HG02943 (cell line): ENCODE results near the gene CYP20A1.
A peak's percentile ranks its signal among the peaks of the same experiment; 100 is the strongest.
"Not testable (repeated sequence)": the region's sequence is repeated elsewhere in the genome, so short reads cannot be mapped to it uniquely, and the experiment has no call there.

Experiments used
- ATAC-seq: cut with Tn5 transposase; IDR thresholded peaks from one replicate; pipeline ENCODE4 v1.9.1; 2021; ENCODE audit warnings: mild to moderate bottlenecking, low read depth, moderate library complexity; ENCODE audit not compliant: unreplicated experiment

Gene CYP20A1

GRCh38 chr2:203238704-203239526 lies at the start of gene CYP20A1:
Gene CYP20A1, plus strand, starts transcription at chr2:203239018. Its CDS starts 45 bp downstream, at chr2:203239063.
- peak; percentile 85 for ATAC-seq

GRCh38 chr2:203190547-203190946 lies 48.3 kb upstream of the CYP20A1 start:
- ATAC-seq: not testable (repeated sequence)

GRCh38 chr2:203191026-203191425 lies 47.8 kb upstream of the CYP20A1 start:
- not testable (repeated sequence) for ATAC-seq

- no peak for ATAC-seq
Observed at GRCh38 chr2:203191961-203192360, 46.9 kb upstream of the CYP20A1 start.

- no peak for ATAC-seq
Observed at GRCh38 chr2:203195331-203196036, 43.3 kb upstream of the CYP20A1 start.

DNA sequence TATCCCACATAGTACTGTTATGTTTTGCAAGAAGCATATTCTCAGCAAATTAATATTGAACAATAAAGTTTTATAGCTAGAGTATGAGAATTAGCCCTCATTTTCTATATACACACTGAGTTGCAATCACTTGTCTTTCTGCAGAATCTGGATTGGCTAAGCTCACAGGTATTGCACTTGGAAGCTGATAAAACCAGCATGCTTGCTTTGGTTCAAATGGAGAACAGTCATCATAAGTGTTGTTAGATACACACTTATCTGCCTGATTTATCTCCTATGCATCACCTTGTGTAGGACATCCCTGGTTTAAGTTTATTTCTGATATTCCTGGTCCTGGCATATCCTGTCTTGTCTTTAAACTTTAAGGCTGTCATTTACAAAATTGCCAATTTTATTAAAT lies 38.0 kb upstream of the CYP20A1 start:
- ATAC-seq: no peak

DNA sequence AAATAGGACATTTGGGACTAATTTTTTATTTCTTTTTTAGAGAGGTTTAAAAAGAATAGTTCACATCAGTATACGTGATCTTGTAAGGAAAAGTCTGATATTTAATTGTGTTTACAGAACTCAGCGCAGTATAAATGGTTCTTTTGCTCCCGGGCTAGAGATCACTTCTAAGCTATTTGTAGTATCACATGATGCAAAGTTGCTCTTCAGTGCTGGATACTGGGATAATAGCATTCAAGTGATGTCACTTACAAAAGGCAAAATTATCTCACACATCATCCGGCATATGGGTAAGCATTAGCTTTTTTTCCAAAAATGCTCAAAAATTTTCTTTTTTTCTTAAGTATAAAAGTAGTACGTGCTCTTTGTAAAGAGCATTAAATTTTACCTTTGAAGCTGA lies 37.4 kb upstream of the CYP20A1 start:
- ATAC-seq: no peak

GRCh38 chr2:203209538-203209937 lies 29.3 kb upstream of the CYP20A1 start:
- ATAC-seq: no peak

- ATAC-seq: no peak
Observed at GRCh38 chr2:203225423-203226039, 13.3 kb upstream of the CYP20A1 start.

DNA sequence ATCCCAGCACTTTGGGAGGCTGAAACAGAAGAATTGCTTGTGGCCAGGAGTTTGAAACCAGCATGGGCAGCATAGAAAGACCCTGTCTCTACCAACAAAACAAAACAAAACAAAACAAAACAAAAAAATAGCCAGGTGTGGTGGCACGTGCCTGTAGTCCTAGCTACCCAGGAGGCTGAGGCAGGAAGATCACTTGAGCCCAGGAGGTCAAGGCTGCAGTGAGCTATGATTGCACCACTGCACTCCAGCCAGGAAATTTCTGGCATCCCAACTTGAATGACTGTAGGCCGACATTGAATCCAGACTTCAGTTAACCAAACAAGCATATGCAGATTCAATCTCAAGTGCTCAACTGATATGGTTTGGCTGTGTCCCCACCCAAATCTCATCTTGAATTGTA lies 9.1 kb upstream of the CYP20A1 start:
- not testable (repeated sequence) for ATAC-seq

GRCh38 chr2:203237346-203238238 lies 1.2 kb upstream of the CYP20A1 start:
- ATAC-seq: no peak

- no peak for ATAC-seq
Observed at GRCh38 chr2:203238292-203238703, 520 bp upstream of the CYP20A1 start.

DNA sequence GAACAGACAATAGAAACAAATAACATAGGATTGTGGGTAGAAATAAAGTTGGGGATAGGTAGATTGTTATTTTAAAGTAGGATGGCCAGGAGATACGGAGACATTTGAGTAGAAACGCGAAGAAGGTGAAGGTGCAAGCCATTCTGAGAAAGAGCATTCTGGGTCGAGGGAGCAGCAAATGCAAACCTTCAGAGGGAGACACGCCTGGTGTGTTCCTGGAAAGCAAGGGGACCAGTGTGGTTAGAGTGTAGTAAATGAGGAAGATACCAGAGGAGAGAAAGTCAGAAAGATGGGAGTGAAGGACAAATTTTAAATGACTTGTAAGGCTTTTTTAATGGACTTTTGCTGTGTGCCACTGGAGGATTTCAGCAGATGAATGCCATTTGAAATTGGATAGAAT lies 1.7 kb downstream of the CYP20A1 start:
- ATAC-seq: no peak

DNA sequence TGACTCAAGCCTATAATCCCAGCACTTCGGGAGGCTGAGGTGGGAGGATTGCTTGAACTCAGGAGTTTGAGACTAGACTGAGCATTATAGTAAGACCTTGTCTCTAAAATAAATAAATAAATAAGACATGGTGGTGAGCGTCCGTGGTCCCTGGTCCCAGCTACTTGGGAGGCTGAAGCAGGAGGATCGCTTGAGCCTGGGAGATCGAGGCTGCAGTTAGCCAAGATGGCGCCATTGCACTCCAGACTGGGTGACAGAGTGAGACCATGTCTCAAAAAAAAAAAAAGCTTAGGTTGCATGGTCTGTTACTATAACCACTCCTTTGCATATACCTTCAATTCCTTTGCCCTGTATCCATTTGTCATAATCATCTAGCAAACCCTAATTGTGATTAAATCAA lies 3.7 kb downstream of the CYP20A1 start:
- no peak for ATAC-seq

GRCh38 chr2:203246646-203247045 lies 7.8 kb downstream of the CYP20A1 start:
- no peak for ATAC-seq

- no peak for ATAC-seq
Observed at GRCh38 chr2:203252818-203253217, 14.0 kb downstream of the CYP20A1 start.

DNA sequence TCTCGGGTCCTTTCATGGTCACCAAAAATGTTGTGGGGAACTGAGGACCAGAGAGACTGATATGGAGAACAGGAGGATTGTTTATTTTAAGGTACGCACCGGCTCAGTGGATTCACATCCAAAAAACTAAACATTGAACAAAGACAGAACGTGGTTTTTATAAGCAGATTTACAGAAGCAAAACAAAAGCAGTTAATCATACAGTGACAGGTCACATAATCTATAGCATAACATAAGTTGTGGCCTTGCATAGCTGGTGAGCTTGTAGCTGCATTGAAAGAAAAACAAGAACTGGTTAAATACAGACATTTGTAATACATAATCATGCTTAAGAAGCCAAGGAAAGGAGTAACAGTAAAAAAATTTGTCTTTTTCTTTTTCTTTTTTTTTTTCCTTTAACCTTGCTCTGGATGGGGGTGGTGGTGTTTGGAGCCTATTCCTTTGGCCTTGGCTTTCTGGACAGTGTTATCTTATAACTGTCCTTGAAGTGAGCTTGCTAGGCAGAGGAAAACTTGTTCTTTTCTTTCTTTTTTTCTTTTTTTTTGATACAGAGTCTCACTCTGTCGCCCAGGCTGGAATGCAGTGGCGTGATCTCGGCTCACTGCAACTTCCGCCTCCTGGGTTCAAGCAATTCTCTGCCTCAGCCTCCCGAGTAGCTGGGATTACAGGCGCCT lies 14.7 kb downstream of the CYP20A1 start:
- not testable (repeated sequence) for ATAC-seq

DNA sequence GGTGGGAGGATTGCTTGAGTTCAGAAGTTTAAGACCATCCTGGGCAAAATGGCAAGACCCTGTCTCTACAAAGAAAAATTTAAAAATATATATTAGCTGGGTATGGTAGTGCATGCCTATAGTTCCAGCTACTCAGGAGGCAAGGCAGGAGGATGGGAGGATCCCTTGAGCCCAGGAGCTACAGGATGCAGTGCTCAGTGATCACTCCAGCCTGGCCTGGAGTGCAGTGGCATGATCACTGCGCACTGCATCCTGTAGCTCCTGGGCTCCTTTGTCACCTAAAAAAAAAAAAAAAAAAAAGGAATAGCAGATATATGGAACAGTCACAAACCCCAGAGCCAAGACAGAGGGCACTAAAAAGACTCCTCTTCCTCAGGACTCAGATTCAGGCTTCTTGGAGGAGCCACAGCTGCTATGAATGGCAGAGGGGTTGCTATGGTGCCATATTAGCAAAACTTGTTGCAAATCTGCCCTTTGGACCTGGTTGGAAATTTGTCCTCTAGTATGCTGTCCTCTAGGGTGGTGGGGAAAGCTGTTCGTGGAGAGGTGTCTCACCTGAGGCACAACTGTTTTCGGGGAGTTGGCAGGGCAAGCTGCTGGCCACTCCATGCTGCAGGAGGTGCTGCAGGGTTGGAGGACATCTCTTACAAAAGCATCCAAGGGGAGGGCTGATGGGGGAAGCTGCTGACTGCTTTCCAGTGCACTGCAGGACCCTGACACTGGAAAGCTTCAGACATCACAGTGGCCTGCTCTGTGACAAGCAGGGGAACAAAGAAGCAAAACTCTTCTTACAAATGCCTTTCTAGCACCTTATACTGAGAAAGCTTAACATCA lies 22.7 kb downstream of the CYP20A1 start:
- ATAC-seq: no peak

DNA sequence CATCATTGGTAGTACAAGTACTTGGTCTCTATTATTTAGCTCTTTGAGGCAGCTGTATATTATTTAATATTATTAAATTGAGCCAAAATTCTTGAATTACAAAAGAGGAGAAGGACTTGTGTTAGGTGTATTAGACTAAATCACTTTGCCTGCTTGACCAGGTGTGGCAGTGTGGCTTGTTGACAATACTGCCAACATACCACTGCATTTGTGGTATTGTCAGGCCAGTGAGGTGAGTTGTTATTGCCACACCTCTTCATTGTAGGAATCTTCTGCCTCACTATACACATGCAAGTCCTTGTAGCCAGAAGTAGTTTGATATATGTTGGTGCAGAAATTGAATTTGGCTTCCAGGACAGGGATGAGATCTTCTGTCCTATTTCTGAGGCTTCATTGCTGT lies 40.5 kb downstream of the CYP20A1 start:
- ATAC-seq: no peak
